KOPT-K1 (cell line): ENCODE results near the gene DNAJB8.

ENCODE experiments used
- H3K27ac ChIP-seq: fragments of 200-600 bp; sonication (generic); 2 replicates; pipeline ENCODE4 v1.5.1; 2016; ENCODE audit warnings: antibody characterized with exemption, mild to moderate bottlenecking, low read depth, low read length; ENCODE audit not compliant: poor library complexity, severe bottlenecking
- H3K36me3 ChIP-seq: fragments of 200-600 bp; sonication (generic); 2 replicates; pipeline ENCODE4 v1.5.1; 2017; ENCODE audit warnings: antibody characterized with exemption, mild to moderate bottlenecking, low read length, moderate library complexity; ENCODE audit not compliant: insufficient read depth
- H3K9me3 ChIP-seq: fragments of 200-600 bp; sonication (generic); 2 replicates; pipeline ENCODE4 v1.5.1; 2017; ENCODE audit warnings: antibody characterized with exemption, low read length, mild to moderate bottlenecking; ENCODE audit not compliant: insufficient read depth, poor library complexity, severe bottlenecking

DNAJB8 gene

GRCh38 chr3:128435561-128435960 lies 31.1 kb downstream of the DNAJB8 start:
- Histone ChIP-seq H3K36me3 (no peaks in the 10 kb centered on the region), H3K9me3 (no peaks in the 10 kb centered on the region), H3K27ac (no peak overlapping the region)

- Histone ChIP-seq H3K36me3 (no peaks in the 10 kb centered on the region), H3K27ac (no peak overlapping the region), H3K9me3 (no peaks in the 10 kb centered on the region)
Measured at GRCh38 chr3:128435058-128435457, 31.6 kb downstream of the DNAJB8 start.

DNA sequence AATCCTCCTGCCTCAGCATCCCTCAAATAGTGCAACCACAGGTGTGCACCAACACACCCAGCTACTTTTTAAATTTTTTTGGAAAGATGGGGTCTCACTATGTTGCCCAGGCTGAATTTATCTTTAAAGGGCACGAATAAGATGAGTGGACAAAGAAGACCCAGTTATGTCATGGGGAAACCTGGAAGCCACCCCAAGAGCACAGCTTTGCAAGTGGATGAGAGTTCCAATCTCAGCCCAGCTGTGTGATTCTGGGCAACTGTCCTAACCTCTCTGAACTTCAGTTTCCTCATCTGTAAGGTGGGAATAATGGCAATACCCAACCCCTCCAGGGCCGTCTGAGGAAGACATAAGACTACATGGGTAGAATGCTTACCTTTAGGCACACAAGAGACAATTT lies 32.2 kb downstream of the DNAJB8 start:
- no peak overlapping the region for H3K27ac ChIP-seq
- no peaks in the 10 kb centered on the region for H3K36me3 ChIP-seq
- H3K9me3 ChIP-seq: no peaks in the 10 kb centered on the region

DNA sequence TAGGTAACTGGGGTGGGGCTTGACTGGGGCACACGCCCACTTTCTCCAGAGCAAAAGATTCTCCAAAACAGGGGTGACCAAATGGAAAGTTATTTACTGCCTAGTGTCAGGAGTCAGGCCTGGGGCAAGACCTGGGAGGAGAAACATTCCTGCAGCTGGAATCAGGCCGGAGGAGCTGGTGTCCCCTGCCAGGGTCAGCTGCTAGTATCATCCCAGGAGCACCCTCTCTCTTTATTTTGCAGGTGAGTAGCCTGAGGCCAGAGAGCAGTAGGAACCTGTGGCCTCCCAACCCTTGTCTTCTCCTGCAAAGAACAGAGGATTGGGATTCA lies 32.9 kb downstream of the DNAJB8 start:
- H3K36me3 ChIP-seq: no peaks in the 10 kb centered on the region
- no peaks in the 10 kb centered on the region for H3K9me3 ChIP-seq
- no peak overlapping the region for H3K27ac ChIP-seq

GRCh38 chr3:128432971-128433836 lies 33.5 kb downstream of the DNAJB8 start:
- Histone ChIP-seq H3K36me3 (no peaks in the 10 kb centered on the region), H3K9me3 (no peaks in the 10 kb centered on the region), H3K27ac (no peak overlapping the region)

GRCh38 chr3:128432301-128432970 lies 34.3 kb downstream of the DNAJB8 start:
- H3K9me3 ChIP-seq: no peaks in the 10 kb centered on the region
- no peaks in the 10 kb centered on the region for H3K36me3 ChIP-seq
- no peak overlapping the region for H3K27ac ChIP-seq

DNA sequence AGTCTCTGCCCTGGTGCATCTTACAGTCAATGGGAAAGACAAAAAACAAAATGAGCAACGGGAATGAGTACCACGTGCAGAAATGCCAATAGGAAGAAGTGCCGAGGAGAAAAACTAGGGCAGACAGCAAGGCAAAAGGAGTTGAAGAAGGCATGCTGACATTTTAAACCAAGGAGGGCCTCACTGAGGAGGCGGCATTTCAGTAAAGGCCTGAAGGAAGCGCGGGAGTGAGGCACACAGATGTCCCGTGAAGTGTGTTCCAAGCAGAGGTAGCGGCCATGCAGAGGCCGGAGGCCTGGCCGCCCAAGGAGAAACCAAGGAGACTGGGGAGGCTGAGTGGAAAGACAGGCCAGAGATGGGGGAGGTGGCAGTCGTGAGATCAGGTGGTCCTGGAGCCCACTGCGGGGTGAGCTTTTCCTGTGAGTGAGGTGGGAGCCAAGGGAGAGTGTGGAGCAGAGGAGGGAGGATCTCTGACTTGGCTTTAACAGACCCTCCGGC lies 34.8 kb downstream of the DNAJB8 start:
- Histone ChIP-seq H3K27ac (no peak overlapping the region), H3K36me3 (no peaks in the 10 kb centered on the region), H3K9me3 (no peaks in the 10 kb centered on the region)

DNA sequence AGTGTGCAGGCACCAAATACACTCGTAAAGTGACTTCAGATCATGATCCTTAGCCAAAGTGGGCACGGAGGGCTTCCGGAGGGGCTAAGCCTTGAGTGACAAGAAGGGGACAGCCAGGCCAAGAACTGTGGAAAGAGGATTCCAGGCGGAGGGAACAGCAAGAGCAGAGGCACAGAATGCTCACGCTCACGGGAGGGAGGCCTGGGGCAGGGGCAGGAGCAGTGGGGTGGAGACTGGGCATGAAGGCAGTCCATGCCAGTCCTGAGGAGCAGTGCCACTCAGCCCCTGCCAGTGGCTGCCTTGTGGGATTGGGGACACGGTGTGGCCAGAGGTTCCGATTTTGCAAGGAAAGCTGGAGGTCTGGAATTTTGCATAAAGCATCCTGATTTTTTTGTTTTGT lies 36.0 kb downstream of the DNAJB8 start:
- Histone ChIP-seq H3K27ac (no peak overlapping the region), H3K9me3 (no peaks in the 10 kb centered on the region), H3K36me3 (no peaks in the 10 kb centered on the region)

DNA sequence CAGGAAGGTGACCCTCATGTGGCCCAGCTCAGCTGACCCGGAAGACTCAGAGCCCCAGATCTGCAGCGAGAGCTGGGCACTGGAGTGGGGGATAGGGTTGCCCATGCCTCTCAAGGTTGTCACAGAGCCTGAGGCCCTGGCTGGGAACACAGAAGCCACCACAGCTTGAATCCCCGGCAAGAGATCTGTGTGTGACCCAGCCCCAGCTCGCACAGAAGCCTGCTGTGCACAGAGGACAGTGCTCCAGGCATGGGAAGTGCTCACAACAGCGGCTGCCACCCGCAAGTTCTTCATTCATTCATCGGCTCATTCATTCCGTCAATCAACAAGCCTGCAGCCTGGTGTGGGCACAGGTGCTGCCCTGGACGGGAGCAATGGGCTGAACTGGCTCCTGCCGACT lies 36.4 kb downstream of the DNAJB8 start:
- Histone ChIP-seq H3K27ac (no peak overlapping the region), H3K9me3 (no peaks in the 10 kb centered on the region)

DNA sequence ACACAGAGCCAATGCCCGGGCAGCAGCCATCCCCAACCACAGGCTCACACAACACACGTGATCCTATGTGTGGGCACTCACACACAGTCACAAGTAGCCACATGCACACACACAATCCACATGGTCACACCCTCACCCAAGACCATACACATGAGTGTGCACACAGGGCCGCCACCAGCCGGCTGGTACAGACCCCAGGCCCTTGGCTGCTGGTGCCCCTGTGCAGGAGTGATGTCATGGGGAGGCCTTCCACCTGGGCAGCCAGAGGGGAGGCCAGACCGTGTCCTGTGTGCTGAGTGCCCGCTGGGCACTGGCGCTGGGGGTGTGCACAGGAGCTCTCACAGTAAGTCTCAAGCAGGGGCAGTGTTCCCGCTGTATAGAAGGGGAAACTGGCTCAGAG lies 36.9 kb downstream of the DNAJB8 start:
- H3K27ac ChIP-seq: no peak overlapping the region
- no peaks in the 10 kb centered on the region for H3K36me3 ChIP-seq
- H3K9me3 ChIP-seq: no peaks in the 10 kb centered on the region

More for the DNA sequence above, 36.4 kb downstream of the DNAJB8 start:
- H3K36me3 ChIP-seq: no peaks in the 10 kb centered on the region

DNA sequence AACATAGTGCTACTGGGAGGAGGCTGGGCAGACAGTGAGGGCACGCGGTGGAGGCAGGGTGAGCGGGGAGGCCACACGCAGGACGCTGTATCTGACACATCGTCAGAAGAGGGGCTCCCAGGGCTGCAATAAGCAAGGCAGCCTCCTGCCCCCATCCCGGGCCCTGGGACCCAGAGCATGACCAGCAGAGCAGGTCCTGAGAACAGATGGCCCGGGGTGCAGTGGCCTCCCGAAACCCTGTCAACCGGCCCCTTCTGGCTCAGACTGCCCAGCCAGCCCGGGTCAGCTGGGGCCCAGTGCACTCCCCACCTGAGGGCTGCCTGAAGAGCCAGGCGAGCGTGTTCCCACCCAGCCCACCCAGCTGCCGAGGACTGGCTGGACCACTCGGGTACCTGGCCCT lies 37.4 kb downstream of the DNAJB8 start:
- no peaks in the 10 kb centered on the region for H3K36me3 ChIP-seq
- no peak overlapping the region for H3K27ac ChIP-seq

DNA sequence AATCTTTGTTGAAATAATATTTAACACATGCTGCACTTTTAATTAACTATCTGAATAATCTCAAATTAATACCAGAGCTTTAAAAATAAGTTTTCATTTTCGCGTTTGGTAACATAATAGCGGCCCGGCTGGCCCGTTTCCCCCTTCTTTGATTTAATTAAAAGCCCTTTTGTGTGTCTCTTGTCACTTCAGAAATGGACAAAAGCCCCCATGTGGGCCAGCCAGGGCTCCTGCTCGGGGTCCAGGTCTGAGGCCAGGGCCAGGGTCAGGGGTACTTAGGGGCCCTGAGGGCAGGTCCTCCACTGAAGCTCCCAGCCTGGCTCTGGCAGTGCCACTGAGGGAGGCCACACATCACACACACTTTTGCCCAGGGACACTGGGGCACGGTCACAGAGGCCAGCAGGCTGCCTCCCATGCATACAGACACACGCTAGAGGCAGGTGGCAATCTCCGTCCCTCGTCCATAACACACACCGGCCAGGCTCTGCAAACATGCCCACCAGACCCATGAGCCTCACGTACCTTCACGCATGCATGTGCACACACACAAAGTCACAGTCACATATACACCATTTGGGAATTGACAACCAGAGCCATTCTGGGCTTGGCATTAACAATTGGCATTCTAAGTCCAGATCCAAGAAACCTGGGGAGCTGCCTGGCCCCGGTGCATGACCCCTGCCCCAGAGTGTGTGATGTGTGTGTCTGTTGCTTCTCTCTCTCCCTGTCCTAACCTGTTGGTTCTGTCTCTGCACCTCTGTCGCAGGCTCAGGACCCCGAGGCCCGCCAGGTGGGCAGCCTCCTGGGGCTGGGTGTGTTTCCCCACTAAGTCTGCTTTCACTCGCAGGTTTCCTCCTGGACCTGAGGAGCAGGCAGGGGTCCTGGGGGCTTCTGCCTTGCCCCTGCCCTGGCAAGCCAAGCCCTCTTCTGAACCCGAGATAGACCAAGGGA lies 38.5 kb downstream of the DNAJB8 start:
- no peaks in the 10 kb centered on the region for H3K36me3 ChIP-seq
- H3K9me3 ChIP-seq: no peaks in the 10 kb centered on the region
- no peak overlapping the region for H3K27ac ChIP-seq

More for the DNA sequence above, 37.4 kb downstream of the DNAJB8 start:
- no peaks in the 10 kb centered on the region for H3K9me3 ChIP-seq

- H3K9me3 ChIP-seq: no peaks in the 10 kb centered on the region
Measured at GRCh38 chr3:128427175-128427857, 39.4 kb downstream of the DNAJB8 start.

GRCh38 chr3:128426128-128426921 lies 40.4 kb downstream of the DNAJB8 start:
- H3K27ac ChIP-seq: no peak overlapping the region
- H3K36me3 ChIP-seq: no peaks in the 10 kb centered on the region
- no peaks in the 10 kb centered on the region for H3K9me3 ChIP-seq

More at GRCh38 chr3:128427175-128427857, 39.4 kb downstream of the DNAJB8 start:
- H3K27ac ChIP-seq: no peak overlapping the region
- H3K36me3 ChIP-seq: no peaks in the 10 kb centered on the region
